NCI-H748 treated with DMSO at 0.1 percent for 48 hours (cell line): ENCODE measurements around the gene SIK2.

Experiments
- DNase-seq: peaks from one replicate; lab custom pipeline; 2025; lab: John Stamatoyannopoulos, UW

The SIK2 gene

DNA sequence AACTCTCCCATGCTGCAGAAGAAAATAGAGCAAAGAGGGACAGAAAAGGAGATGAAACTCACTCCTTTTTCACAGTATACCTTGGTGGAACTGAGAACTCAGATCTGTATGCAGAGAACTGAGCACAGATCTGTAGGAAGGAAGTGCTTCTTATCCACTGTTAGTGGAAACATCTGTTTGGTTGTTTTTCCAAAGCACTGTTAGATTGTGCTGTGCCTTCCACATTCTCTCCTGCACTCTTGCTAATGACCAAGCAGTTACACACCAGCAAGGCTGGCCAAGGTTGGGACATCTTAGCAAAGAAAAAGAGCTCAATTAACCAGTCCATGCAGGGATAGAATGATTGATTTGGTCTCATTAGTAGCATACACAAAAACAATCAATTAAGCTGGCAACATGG is 20.1 kb upstream of the SIK2 start:
- no peak for DNase-seq

GRCh38 chr11:111582881-111583280 is 19.4 kb upstream of the SIK2 start:
- no peak for DNase-seq

DNA sequence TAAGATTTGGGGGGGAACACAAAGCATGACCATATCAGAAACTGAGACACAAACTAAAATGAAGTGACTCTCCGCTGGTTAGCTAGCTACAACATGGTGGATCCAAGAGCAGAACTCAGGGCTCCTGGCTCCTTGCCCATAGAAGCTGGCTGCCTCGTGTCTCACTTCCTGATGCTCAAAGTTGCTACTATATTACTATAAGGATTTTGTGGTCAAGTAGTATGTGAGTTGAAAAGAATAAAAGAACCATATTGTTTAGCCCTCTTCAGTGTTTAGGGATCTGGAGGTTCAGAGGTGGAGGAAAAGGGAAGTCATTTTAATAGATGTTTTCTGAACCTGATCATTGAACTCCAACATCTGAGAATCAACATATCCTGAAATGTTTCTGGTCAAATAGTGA is 16.9 kb upstream of the SIK2 start:
- DNase-seq: no peak

DNA sequence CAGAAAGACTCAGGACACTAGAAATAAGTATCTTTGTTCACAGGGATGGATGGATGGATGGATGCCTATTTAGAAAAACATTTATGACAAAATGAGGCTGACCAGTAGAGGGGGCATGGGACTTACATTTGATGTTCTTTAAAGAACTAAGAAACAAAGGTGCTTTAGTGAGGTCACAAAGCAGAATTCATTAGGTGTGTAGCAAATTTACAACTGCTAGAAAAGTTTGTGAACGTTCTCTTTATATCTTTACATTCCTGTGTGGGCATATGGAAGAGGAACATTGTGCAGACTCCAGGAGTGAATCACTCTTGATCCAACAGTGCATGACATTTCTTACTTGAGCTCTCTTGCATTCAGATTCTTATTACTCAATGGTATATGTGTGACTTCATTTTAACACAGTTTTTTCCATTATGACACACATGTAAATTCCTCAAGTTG is 15.8 kb upstream of the SIK2 start:
- DNase-seq: peak; percentile 14

- no peak for DNase-seq
Observed at GRCh38 chr11:111589114-111589513, 13.1 kb upstream of the SIK2 start.

- no peak for DNase-seq
Observed at GRCh38 chr11:111589886-111590499, 12.3 kb upstream of the SIK2 start.

- DNase-seq: no peak
Observed at GRCh38 chr11:111591187-111591960, 10.9 kb upstream of the SIK2 start.

DNA sequence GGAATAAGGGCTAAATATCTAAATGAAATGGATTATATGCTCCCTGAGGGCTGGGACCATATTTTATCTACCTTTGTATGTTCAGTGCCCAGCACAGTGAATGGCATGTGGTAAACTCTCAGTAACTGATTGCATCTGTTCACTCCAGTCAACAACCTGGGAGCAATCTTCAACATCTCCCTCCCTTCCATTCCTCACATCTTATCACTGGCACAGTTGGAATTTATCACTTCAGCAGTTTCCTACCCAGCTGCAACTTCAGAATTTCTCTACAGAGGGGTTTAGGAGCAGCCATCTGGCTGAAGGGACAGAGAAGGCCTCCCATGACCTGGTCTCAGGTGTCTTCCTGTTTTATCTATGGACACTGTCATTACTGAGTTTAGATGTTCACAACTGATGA is 9.8 kb upstream of the SIK2 start:
- DNase-seq: no peak

DNA sequence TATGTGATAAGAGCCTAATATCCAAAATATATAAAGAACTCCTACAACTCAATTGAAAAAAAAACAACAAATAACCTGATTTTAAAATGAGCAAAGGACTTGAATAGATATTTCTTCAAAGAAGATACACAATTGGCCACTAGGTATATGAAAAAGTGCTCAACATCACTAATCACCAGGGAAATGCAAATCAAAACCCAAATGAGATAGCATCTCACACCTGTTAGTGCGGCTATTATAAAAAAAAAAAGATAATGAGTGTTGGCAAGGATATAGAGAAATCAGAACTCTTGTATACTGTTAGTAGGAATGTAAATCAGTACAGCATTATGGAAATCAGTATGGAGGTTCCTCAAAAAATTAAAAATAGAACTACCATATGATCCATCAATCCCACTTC is 5.9 kb upstream of the SIK2 start:
- DNase-seq: no peak

GRCh38 chr11:111598148-111598547 is 4.1 kb upstream of the SIK2 start:
- no peak for DNase-seq

GRCh38 chr11:111598559-111598958 is 3.7 kb upstream of the SIK2 start:
- DNase-seq: no peak

GRCh38 chr11:111601636-111601978 is 642 bp upstream of the SIK2 start:
- no peak for DNase-seq

DNA sequence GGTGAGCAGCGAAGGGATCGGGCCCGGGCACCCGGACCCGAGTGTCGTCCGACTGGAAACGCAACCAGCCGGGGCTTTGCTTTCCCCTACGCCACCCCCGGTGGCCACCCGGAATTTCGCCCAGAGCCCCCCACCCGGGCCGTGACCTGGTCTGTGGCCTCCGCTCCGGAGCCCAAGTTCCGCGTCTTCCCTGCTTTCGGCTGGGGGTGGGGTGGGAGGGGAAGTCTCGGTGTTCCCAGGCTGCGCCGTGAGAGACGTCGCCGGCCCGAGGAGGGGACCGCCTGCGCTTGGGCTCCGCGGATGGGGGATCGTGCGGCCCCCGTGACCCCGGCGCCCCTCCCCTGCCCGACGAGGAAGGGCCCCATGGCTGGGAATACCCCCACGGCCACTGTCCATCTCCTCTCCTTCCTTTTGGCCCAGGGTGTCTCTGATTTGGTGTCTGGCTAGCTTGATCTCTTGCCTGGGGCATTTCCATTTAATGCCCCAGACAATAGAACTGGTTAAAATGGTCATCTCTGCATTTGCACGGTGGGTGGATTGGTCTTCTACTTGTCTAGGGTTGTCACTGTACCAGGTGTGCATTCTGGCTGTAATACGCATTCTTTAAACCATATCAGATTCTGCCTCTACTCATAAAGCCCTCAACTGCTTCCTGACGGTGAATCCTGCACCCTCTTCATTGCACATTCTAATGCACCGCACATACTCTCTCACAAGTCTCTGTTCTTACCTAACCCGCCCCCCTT is 789 bp downstream of the SIK2 start:
- peak; percentile 11 for DNase-seq

DNA sequence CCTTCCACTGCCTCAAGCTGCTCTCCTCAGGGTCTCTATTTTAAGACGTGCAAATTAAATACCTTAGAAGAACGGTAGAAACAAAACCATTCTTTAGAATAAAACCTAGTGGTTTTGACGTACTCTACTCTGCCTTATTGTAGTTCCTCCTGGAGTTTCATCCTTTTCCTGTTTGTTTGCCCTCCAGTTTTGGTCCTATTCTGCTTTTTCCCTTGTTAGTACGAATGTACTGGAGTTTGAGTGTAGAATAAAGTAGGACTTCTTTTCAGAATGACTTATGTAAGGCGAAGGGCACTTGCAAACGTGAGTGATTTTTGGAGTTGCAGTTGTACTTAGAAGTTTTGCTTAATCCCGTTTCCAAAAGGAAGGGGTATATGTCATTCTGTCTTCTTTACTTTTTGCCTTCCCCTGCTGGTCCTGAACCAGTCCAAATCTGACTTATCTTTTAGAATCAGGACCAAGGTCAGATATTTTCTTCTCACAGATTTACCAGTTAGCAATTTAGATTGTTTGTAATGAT is 1.4 kb downstream of the SIK2 start:
- no peak for DNase-seq

DNA sequence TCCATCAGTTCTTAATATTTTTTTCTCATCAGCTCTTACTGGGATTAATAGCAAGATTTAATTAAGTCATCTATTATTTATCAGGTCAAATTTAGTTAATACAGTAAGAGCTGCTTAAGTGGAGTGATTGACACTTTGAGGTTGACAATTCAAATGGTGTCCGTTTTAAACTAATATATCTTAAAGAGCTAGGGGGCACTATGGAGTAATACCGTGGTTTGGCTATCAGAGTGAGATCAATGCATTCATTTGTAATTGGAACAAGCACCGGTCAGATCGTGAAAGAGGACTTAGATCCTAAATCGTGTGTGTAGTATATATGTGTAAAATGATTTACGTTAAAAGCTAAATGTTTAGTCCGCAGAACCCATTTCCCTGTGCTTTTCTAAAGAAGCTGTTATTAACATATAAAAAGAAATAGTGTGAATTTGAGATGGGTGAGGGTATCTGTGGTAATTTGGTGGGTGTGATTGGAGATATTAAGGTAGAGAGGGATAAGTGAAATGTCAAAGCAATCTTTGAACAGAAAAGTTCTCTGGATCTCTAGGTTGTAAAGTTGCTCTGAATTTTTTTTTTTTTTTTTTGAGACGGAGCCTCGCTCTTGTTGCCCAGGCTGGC is 2.3 kb downstream of the SIK2 start:
- peak; percentile 51 for DNase-seq

DNA sequence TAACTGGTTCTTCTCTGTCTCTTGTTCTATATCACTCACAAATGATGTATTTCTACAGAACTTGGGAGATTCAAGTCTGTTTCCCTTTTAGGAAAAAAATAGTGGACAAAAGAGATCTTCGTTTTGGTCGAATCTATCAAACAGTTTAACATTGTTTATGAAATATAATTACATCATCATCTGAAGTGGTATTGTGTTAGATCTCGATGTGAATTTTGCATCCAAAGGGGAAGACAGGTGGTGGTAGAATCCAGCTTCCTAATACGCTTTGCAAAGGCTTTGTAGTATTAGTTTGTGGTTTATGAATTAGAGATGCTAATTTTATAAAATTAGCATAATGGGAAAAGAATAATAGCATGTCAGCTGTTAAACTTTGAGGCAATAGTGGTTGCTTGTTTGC is 3.4 kb downstream of the SIK2 start:
- DNase-seq: no peak

- no peak for DNase-seq
Observed at GRCh38 chr11:111606986-111607385, 4.7 kb downstream of the SIK2 start.

- DNase-seq: no peak
Observed at GRCh38 chr11:111607751-111608150, 5.5 kb downstream of the SIK2 start.

- DNase-seq: no peak
Observed at GRCh38 chr11:111612224-111612623, 10.0 kb downstream of the SIK2 start.

- DNase-seq: no peak
Observed at GRCh38 chr11:111617286-111617685, 15.0 kb downstream of the SIK2 start.

DNA sequence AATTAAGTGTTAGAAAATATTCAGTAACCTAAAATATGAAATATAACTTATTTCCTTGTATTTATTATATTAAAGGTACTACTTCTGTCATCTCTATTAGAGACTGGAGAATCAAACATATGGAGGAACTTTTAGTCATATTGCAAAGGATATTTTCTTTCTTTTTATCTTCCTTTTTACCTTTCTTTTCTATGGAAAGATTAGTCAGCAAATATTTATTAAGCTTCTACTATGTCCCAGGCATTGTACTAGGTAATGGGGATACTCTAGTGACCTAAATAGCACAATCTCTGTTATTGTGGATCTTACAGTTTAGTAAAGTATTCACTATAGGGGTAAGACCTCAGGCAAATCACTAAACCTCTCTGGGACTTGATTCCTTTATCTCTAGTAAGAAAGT is 18.3 kb downstream of the SIK2 start:
- DNase-seq: no peak

GRCh38 chr11:111623527-111624030 is 21.3 kb downstream of the SIK2 start:
- no peak for DNase-seq
